ENCODE results near the gene HNRNPA2B1.

HNRNPA2B1 gene

DNA sequence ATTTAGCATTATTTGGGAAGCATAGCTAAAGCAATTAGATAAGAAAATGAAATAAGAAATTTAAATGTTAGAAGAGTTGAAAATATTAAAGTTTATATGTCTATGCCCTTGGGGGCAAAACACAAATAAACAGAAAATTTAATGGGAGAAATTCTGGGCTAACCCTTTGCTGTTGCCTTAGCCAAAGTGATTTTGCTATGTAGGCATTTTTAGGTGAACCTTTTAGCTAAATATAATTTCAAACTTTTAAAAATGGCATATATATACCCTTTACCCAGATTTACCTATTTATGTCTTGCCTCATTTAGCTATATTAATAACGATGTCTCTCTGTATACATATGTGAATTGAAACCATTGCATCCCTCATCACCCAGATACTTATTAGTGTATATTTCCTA, 28.5 kb downstream of the HNRNPA2B1 start:
- DNase-seq (ENCODE audit: extremely low read depth, low read depth): no peak
- TF ChIP-seq, protein P1, sequence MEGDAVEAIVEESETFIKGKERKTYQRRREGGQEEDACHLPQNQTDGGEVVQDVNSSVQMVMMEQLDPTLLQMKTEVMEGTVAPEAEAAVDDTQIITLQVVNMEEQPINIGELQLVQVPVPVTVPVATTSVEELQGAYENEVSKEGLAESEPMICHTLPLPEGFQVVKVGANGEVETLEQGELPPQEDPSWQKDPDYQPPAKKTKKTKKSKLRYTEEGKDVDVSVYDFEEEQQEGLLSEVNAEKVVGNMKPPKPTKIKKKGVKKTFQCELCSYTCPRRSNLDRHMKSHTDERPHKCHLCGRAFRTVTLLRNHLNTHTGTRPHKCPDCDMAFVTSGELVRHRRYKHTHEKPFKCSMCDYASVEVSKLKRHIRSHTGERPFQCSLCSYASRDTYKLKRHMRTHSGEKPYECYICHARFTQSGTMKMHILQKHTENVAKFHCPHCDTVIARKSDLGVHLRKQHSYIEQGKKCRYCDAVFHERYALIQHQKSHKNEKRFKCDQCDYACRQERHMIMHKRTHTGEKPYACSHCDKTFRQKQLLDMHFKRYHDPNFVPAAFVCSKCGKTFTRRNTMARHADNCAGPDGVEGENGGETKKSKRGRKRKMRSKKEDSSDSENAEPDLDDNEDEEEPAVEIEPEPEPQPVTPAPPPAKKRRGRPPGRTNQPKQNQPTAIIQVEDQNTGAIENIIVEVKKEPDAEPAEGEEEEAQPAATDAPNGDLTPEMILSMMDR (IDR thresholded peaks at IDR 0.05; ENCODE audit: low read depth, low read length): no peak

- TF ChIP-seq, protein P1 (IDR thresholded peaks at IDR 0.05; ENCODE audit: low read depth, low read length): no peak
Observed at GRCh38 chr7:26171601-26172000, 28.9 kb downstream of the HNRNPA2B1 start.

GRCh38 chr7:26170663-26171062, 29.9 kb downstream of the HNRNPA2B1 start:
- TF ChIP-seq, protein P1 (IDR thresholded peaks at IDR 0.05; ENCODE audit: low read depth, low read length): no peak
- no peak for DNase-seq (ENCODE audit: extremely low read depth, low read depth)

More at GRCh38 chr7:26171601-26172000, 28.9 kb downstream of the HNRNPA2B1 start:
- no peak for DNase-seq (ENCODE audit: extremely low read depth, low read depth)

GRCh38 chr7:26169271-26169670, 31.3 kb downstream of the HNRNPA2B1 start:
- TF ChIP-seq, protein P1 (IDR thresholded peaks at IDR 0.05; ENCODE audit: low read depth, low read length): no peak
- DNase-seq (ENCODE audit: extremely low read depth, low read depth): no peak

DNA sequence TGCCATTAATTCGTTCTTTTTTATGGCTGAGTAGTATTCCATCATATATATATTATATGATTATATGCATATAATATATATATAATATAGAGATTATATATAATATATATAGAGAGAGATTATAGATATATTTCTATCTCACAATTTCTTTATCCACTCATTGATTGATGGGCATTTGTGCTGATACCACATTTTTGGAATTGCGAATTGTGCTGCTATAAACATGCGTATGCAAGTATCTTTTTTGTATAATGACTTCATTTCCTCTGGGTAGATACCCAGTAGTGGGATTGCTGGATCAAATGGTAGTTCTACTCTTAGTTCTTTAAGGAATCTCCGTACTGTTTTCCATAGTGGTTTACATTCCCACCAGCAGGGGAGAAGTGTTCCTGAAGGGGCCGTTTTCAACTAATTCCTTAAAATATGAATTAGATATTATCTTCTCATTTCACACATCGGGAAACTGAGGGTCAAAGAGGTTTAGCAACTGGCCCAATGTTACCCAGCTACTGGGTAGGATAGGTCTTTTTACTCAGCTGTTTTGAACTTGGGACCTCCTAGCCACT, 32.0 kb downstream of the HNRNPA2B1 start:
- TF ChIP-seq, protein P1 (IDR thresholded peaks at IDR 0.05; ENCODE audit: low read depth, low read length): no peak
- DNase-seq (ENCODE audit: extremely low read depth, low read depth): no peak

GRCh38 chr7:26167303-26167934, 33.1 kb downstream of the HNRNPA2B1 start:
- TF ChIP-seq, protein P1 (IDR thresholded peaks at IDR 0.05; ENCODE audit: low read depth, low read length): no peak
- no peak for DNase-seq (ENCODE audit: extremely low read depth, low read depth)

DNA sequence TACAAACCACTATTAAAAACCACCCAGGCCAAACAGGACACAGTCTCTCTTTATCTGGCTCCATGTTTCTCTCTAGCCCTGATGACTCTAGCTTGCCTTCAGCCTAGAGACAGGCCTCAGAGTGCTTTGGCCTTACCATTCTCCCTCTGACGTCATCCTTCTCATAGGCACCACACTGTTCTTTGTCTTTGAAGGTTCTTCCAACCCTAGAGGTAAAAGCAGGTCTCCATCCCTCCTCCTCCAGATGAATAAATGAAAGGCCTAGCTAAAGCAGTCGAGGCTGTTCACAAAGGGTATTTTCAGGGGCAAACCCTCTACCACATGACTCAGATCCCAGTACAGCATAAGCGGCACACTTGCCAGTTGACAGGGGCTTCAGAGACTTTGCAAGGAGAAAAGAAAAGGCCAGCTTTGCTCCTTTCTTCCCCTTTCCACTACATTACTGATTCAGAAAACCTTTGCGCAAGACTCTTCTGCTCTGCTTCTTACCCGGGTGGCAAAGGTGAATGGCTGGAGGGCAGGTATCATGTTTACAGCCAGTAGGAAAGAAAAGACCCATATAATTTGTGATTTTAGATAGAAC, 33.8 kb downstream of the HNRNPA2B1 start:
- DNase-seq (ENCODE audit: extremely low read depth, low read depth): no peak
- TF ChIP-seq, protein P1 (IDR thresholded peaks at IDR 0.05; ENCODE audit: low read depth, low read length): no peak

Measured in AG09319 (cell line).